HCT116 (cell line): ENCODE results near the gene IGFBP2. TPM values are rescaled to one million over a fixed set of nuclear protein-coding genes. Genes with fewer than 3 reads are reported as not detected.

ENCODE experiments used
- ATAC-seq: fragments of 200-7000 bp; cut with Tn5 transposase; 2 replicates; pipeline ENCODE4 v1.9.1; 2020; ENCODE audit warnings: mild to moderate bottlenecking, moderate library complexity
- BruUV-seq: library from RNA; stranded (reverse); fragments of 400-500 nt; replicated peaks from 2 replicates; lab custom pipeline; 2021; lab: Mats Ljungman, UMichigan
- CTCF ChIA-PET: fragments of 300-600 bp; sonication (Branson Sonifier 250); formaldehyde crosslinking; loops from one replicate; lab custom pipeline; 2021; ENCODE audit warnings: antibody characterized with exemption; lab: Charles Lee
- POLR2A ChIA-PET: fragments of 300-600, 350-600 bp; sonication (Branson Sonifier 250); formaldehyde crosslinking; loops from one replicate; lab custom pipeline; 2021; ENCODE audit warnings: antibody characterized with exemption; lab: Charles Lee
- RAD21 ChIA-PET, 2 experiments: fragments of 300-600 bp; sonication (Branson Sonifier 250); formaldehyde crosslinking; loops; one replicate each; lab custom pipeline; 2023; ENCODE audit warnings: low total read pairs in 2 of 2; ENCODE audit not compliant: uncharacterized antibody in 2 of 2, unreplicated experiment in 2 of 2, low non-redundant PET in 1 of 2; lab: Charles Lee
- DNase-seq: peaks from one replicate; pipeline ENCODE4 v3.0.0-alpha.2; 2010; ENCODE audit warnings: low read depth, low spot score
- H2AFZ ChIP-seq: fragments of 200-600 bp; shearing (Covaris generic), sonication (generic); 2 replicates; pipeline ENCODE4 v1.6.1; 2017; ENCODE audit warnings: low read depth, mixed run types, mixed read lengths, antibody characterized with exemption, low read length; ENCODE audit not compliant: poor library complexity, severe bottlenecking
- H3K27ac ChIP-seq: 2 replicates; pipeline ENCODE4 v1.5.1; 2012; ENCODE audit warnings: low read depth, low read length
- H3K27me3 ChIP-seq: fragments of 200-600 bp; sonication (generic); 2 replicates; pipeline ENCODE4 v1.6.1; 2016; ENCODE audit warnings: mixed run types, low read length, mixed read lengths; ENCODE audit not compliant: insufficient read depth
- H3K36me3 ChIP-seq, 2 experiments: fragments of 200-500 bp in 1 of 2; fragments of 200-600 bp in 1 of 2; sonication (Bioruptor generic) in 1 of 2; sonication (generic) in 1 of 2; 2 replicates each; pipeline versions ENCODE4 v1.5.1 to v1.6.1; 2014 to 2016; ENCODE audit warnings: low read length in 2 of 2, inconsistent platforms in 1 of 2, mixed read lengths in 1 of 2, mixed run types in 1 of 2; ENCODE audit not compliant: insufficient read depth in 2 of 2, control insufficient read depth in 1 of 2
- H3K4me1 ChIP-seq, 2 experiments: fragments of 200-600 bp in 1 of 2; sonication (generic) in 1 of 2; 2 replicates each; pipeline versions ENCODE4 v1.5.1 to v1.6.1; 2012 to 2017; ENCODE audit warnings: low read length in 2 of 2, inconsistent platforms in 1 of 2, mild to moderate bottlenecking in 1 of 2, mixed read lengths in 1 of 2, mixed run types in 1 of 2, moderate library complexity in 1 of 2; ENCODE audit not compliant: insufficient read depth in 2 of 2, control insufficient read depth in 1 of 2
- H3K4me2 ChIP-seq: fragments of 200-600 bp; sonication (generic); 2 replicates; pipeline ENCODE4 v1.6.1; 2017; ENCODE audit warnings: mixed run types, low read length, mixed read lengths
- H3K4me3 ChIP-seq, 2 experiments: fragments of 200-600 bp in 1 of 2; sonication (generic) in 1 of 2; replicated peaks in 1 of 2; 2 replicates each; pipeline ENCODE4 v1.5.1; 2011 to 2016; ENCODE audit warnings: low read length in 2 of 2, control low read depth in 1 of 2, low read depth in 1 of 2, mild to moderate bottlenecking in 1 of 2, mixed read lengths in 1 of 2, mixed run types in 1 of 2
- H3K79me2 ChIP-seq: fragments of 200-600 bp; sonication (generic); 2 replicates; pipeline ENCODE4 v1.6.1; 2017; ENCODE audit warnings: mild to moderate bottlenecking, mixed run types, low read length, moderate library complexity, mixed read lengths; ENCODE audit not compliant: insufficient read depth
- H3K9ac ChIP-seq: fragments of 200-600 bp; sonication (generic); 2 replicates; pipeline ENCODE4 v1.6.1; 2016; ENCODE audit warnings: low read length, mixed read lengths
- H3K9me2 ChIP-seq: fragments of 200-600 bp; sonication (generic), shearing (Covaris generic); 2 replicates; pipeline ENCODE4 v1.6.1; 2017; ENCODE audit warnings: mixed run types, mild to moderate bottlenecking, moderate library complexity; ENCODE audit not compliant: insufficient read depth
- H3K9me3 ChIP-seq, 2 experiments: fragments of 200-500 bp in 1 of 2; fragments of 200-600 bp in 1 of 2; sonication (Bioruptor generic) in 1 of 2; sonication (generic) in 1 of 2; 2 replicates each; pipeline ENCODE4 v1.6.1; 2014 to 2017; ENCODE audit warnings: low read length in 2 of 2, mixed read lengths in 2 of 2, inconsistent platforms in 1 of 2, low read depth in 1 of 2, mild to moderate bottlenecking in 1 of 2, mixed run types in 1 of 2, moderate library complexity in 1 of 2; ENCODE audit not compliant: control insufficient read depth in 1 of 2, insufficient read depth in 1 of 2
- H4K20me1 ChIP-seq: fragments of 200-600 bp; sonication (generic), shearing (Covaris generic); 2 replicates; pipeline ENCODE4 v1.6.1; 2017; ENCODE audit warnings: mixed run types, mild to moderate bottlenecking, moderate library complexity; ENCODE audit not compliant: insufficient read depth
- ATF3 ChIP-seq: IDR thresholded peaks from 2 replicates; pipeline ENCODE4 v1.6.1; 2012
- CBX3 ChIP-seq: IDR thresholded peaks from 2 replicates; pipeline ENCODE4 v1.6.1; 2012; ENCODE audit warnings: low read depth
- CEBPB ChIP-seq: IDR thresholded peaks from 2 replicates; pipeline ENCODE4 v1.6.1; 2012; ENCODE audit warnings: low read depth
- CTCF ChIP-seq, 3 experiments: fragments of 200-600 bp in 1 of 3; sonication (generic) in 1 of 3; IDR thresholded peaks in 2 of 3; conservative IDR thresholded peaks in 1 of 3; 2 replicates each; pipeline ENCODE4 v1.5.1; 2012 to 2017; ENCODE audit warnings: low read depth in 2 of 3, low read length in 2 of 3, antibody characterized with exemption in 1 of 3, borderline replicate concordance in 1 of 3, control low read depth in 1 of 3, mild to moderate bottlenecking in 1 of 3, mixed read lengths in 1 of 3, mixed run types in 1 of 3, moderate library complexity in 1 of 3; ENCODE audit not compliant: insufficient read depth in 1 of 3
- EGR1 ChIP-seq: IDR thresholded peaks from 2 replicates; pipeline ENCODE4 v1.6.1; 2012; ENCODE audit warnings: low read depth
- ELF1 ChIP-seq: IDR thresholded peaks from 2 replicates; pipeline ENCODE4 v1.6.1; 2012; ENCODE audit warnings: low read depth, borderline replicate concordance
- EZH2 ChIP-seq: fragments of 200-600 bp; sonication (generic); IDR thresholded peaks from 2 replicates; pipeline ENCODE4 v1.6.1; 2017; ENCODE audit warnings: antibody characterized with exemption, mixed run types
- EZH2phosphoT487 ChIP-seq: fragments of 200-600 bp; IDR thresholded peaks from 2 replicates; pipeline ENCODE4 v1.6.1; 2018; ENCODE audit warnings: antibody characterized with exemption, borderline replicate concordance
- FOSL1 ChIP-seq: IDR thresholded peaks from 2 replicates; pipeline ENCODE4 v1.6.1; 2012; ENCODE audit warnings: low read depth
- JUND ChIP-seq: IDR thresholded peaks from 2 replicates; pipeline ENCODE4 v1.6.1; 2012
- MAX ChIP-seq: IDR thresholded peaks from 2 replicates; pipeline ENCODE4 v1.6.1; 2012
- POLR2A ChIP-seq: IDR thresholded peaks from 2 replicates; pipeline ENCODE4 v1.7.0; 2011; ENCODE audit warnings: borderline replicate concordance; ENCODE audit not compliant: insufficient read depth, insufficient read length; ENCODE audit errors: extremely low read depth
- POLR2AphosphoS5 ChIP-seq: IDR thresholded peaks from 2 replicates; pipeline ENCODE4 v1.6.1; 2011; ENCODE audit warnings: mild to moderate bottlenecking, low read depth, low read length, moderate library complexity
- RAD21 ChIP-seq: IDR thresholded peaks from 2 replicates; pipeline ENCODE4 v1.6.1; 2012; ENCODE audit warnings: low read depth, mild to moderate bottlenecking
- REST ChIP-seq: IDR thresholded peaks from 2 replicates; pipeline ENCODE4 v1.6.1; 2012; ENCODE audit warnings: low read depth
- SIN3A ChIP-seq: IDR thresholded peaks from 2 replicates; pipeline ENCODE4 v1.6.1; 2012; ENCODE audit warnings: low read depth
- SRF ChIP-seq: IDR thresholded peaks from 2 replicates; pipeline ENCODE4 v1.6.1; 2012; ENCODE audit warnings: low read depth
- TCF7L2 ChIP-seq: IDR thresholded peaks from 2 replicates; pipeline ENCODE4 v1.7.0; 2011; ENCODE audit warnings: borderline replicate concordance, inconsistent platforms; ENCODE audit not compliant: insufficient read depth, insufficient read length; ENCODE audit errors: extremely low read depth
- YY1 ChIP-seq: IDR thresholded peaks from 2 replicates; pipeline ENCODE4 v1.6.1; 2011; ENCODE audit warnings: low read length, low read depth, moderate library complexity, mild to moderate bottlenecking; ENCODE audit not compliant: insufficient replicate concordance; ENCODE audit errors: extremely low read depth
- ZFX ChIP-seq: fragments of 450-650 bp; IDR thresholded peaks from 2 replicates; pipeline ENCODE4 v1.6.1; 2017
- intact Hi-C: fragments of 100-400 bp; cut with micrococcal nuclease; formaldehyde crosslinking; loops from 2 replicates; pipeline ENCODE4 v1.10.0; 2022
- total RNA-seq: library from RNA; stranded (reverse); gene quantifications from one replicate; pipeline ENCODE4 v1.2.1, GENCODE V29; 2021; ENCODE audit not compliant: unreplicated experiment

Gene IGFBP2
- total RNA-seq, 1 experiment from 2014 or later = 143 TPM

GRCh38 chr2:216701544-216701943 lies 68.3 kb downstream of the IGFBP2 start:
- no peaks in the 10 kb centered on the region for H3K9me3 ChIP-seq
- H3K79me2 ChIP-seq = no peaks in the 10 kb centered on the region
- ChIA-PET CTCF (interaction anchor here (1.6 to 2.3 kb wide), 2 partner anchors 465 to 1012 kb away, joined by 3 to 6 read pairs; no protein-coding TSS in a partner anchor), POLR2A (no interaction called here), RAD21 (no interaction called here)
- ATAC-seq = no peak
- no peaks in the 10 kb centered on the region for H3K36me3 ChIP-seq
- no peak overlapping the region for H3K4me3 ChIP-seq
- intact Hi-C loops = no loop called here
- H3K4me2 ChIP-seq = no peak overlapping the region
- no peaks in the 10 kb centered on the region for H4K20me1 ChIP-seq
- no peak overlapping the region for H2AFZ ChIP-seq
- no peak for DNase-seq
- peaks cover 3% of the 10 kb centered on the region; the same call in 1 of the 2 replicates for H3K9me2 ChIP-seq
- H3K27me3 ChIP-seq = peaks cover 22% of the 10 kb centered on the region; the same call in 1 of the 2 replicates
- H3K9ac ChIP-seq = no peak overlapping the region
- H3K4me1 ChIP-seq = peaks cover 0 to 6% of the 10 kb centered on the region in 2 experiments; a peak in 3 of 4 replicates
- no peak overlapping the region for H3K27ac ChIP-seq
- TF ChIP-seq ATF3 (no peak), CEBPB (no peak), POLR2A (no peak), RAD21 (no peak), EZH2phosphoT487 (no peak), TCF7L2 (no peak), CTCF (IDR thresholded peaks at IDR 0.05 in 2 of 3, conservative IDR thresholded peaks at IDR 0.05 in 1 of 3; ENCODE audit: borderline replicate concordance in 1 of 3, insufficient read depth in 1 of 3, low read depth in 2 of 3, low read length in 2 of 3) (no peak), ZFX (no peak), JUND (no peak), EZH2 (no peak), YY1 (no peak), ELF1 (no peak), SIN3A (no peak), FOSL1 (no peak), CBX3 (no peak), MAX (no peak), SRF (no peak), POLR2AphosphoS5 (no peak), EGR1 (no peak), REST (no peak)
- no TSS peak for BruUV-seq
